Ovary (tissue), 9 donors: ENCODE results near the gene FAH. TPM values are rescaled to one million over a fixed set of nuclear protein-coding genes. Genes with fewer than 3 reads are reported as not detected.

ENCODE experiments used
- DNase-seq, 5 donors: peaks; one replicate each; pipeline ENCODE4 v3.0.0-alpha.2; 2019 to 2020
- H3K27ac ChIP-seq, 2 donors: fragments of 200-600 bp; one replicate each; pipeline versions ENCODE4 v1.5.1 to v1.8.0; 2019 to 2022
- H3K27me3 ChIP-seq: fragments of 200-600 bp; one replicate; pipeline ENCODE4 v1.8.0; 2022
- H3K36me3 ChIP-seq: fragments of 200-600 bp; sonication (generic); one replicate; pipeline ENCODE4 v1.5.1; 2019
- H3K4me1 ChIP-seq: one replicate; pipeline ENCODE4 v1.8.1; 2013; ENCODE audit warnings: mild to moderate bottlenecking, moderate library complexity; ENCODE audit not compliant: insufficient read depth
- H3K4me3 ChIP-seq: fragments of 200-600 bp; sonication (generic); one replicate; pipeline ENCODE4 v1.5.1; 2017
- H3K9me3 ChIP-seq, 2 donors: fragments of 200-600 bp in 1 of 2; sonication (generic) in 1 of 2; one replicate each; pipeline versions ENCODE4 v1.5.1 to v1.8.1; 2013 to 2019; ENCODE audit warnings: mild to moderate bottlenecking in 1 of 2, moderate library complexity in 1 of 2
- CTCF ChIP-seq, 3 donors: fragments of 450-650 bp in 2 of 3; fragments of 200-600 bp in 1 of 3; IDR thresholded peaks; one replicate each; pipeline versions ENCODE4 v1.5.1 to v1.8.0; 2016 to 2022; ENCODE audit warnings: antibody characterized with exemption in 3 of 3, mild to moderate bottlenecking in 1 of 3
- EP300 ChIP-seq: sonication (generic); formaldehyde crosslinking; IDR thresholded peaks from one replicate; pipeline ENCODE4 v1.6.1; 2017; ENCODE audit warnings: antibody characterized with exemption
- POLR2A ChIP-seq: fragments of 450-650 bp; IDR thresholded peaks from one replicate; pipeline ENCODE4 v1.6.1; 2017; ENCODE audit warnings: antibody characterized with exemption, mild to moderate bottlenecking, moderate library complexity
- WGBS, 3 donors: extraction: QIAGEN DNeasy Blood & Tissue Kit in 1 of 3; methylation state at CpG; one replicate each; pipeline versions ENCODE4 v1.1.5 to v1.1.7; 2013 to 2017; 5-methylcytosine and 5-hydroxymethylcytosine counted together
- intact Hi-C, 4 donors: fragments of 100-400 bp; cut with DNase I; formaldehyde crosslinking; loops; one replicate each; pipeline versions ENCODE4 v1.11.0 to v1.15.1; 2022 to 2023
- polyA plus RNA-seq, 2 donors: library from polyadenylated mRNA; stranded (reverse); fragments of 200-250 nt in 1 of 2; fragments of 350-450 nt in 1 of 2; fragmentation: Illumina TruSeq in 1 of 2; extraction: RNeasy Lipid Tissue Mini Kit (QIAGEN cat#74804) in 1 of 2; gene quantifications; one replicate each; pipeline ENCODE4 v1.2.3, GENCODE V29; 2013 to 2014
- total RNA-seq, 7 donors: library from RNA; depleted of rRNA in 2 of 7; stranded (reverse); fragments of >200 nt in 2 of 7; fragmentation: NEBNext Ultra II Directional in 3 of 7; extraction: Animal tissue kit (Norgen Biotek cat#: 25700) in 3 of 7; gene quantifications; one replicate each; pipeline versions ENCODE4 v1.1.0 to v1.2.4, GENCODE V29; 2016 to 2023
- donor health status: DM: no; HTN: no; CAD: no; lungs with moderate emphysema.
- donor health status: DM: no; HTN: no; CAD: no.
- donor health status: Bipolar disorder and iron deficiency.
- donor health status: DM: yes; HTN: yes; CAD: no.
- donor health status: DM: no; HTN: no; CAD: no.
- donor health status: DM: yes; HTN: yes; CAD: no.

The FAH gene
- total and polyA plus RNA-seq, 9 donors = 19.0 to 47.2 (median 30.8) TPM

GRCh38 chr15:80219955-80220354 lies 67.2 kb downstream of the FAH start:
- no peak for TF ChIP-seq EP300
- no peak for TF ChIP-seq CTCF (IDR thresholded peaks at IDR 0.05)
- no peak for TF ChIP-seq POLR2A
- intact Hi-C loops = loop anchor here in 1 of 4 donors (2.0 kb wide), 1 partner anchor 21 kb away; no protein-coding TSS in a partner anchor
- 82 to 90% (median 87%) methylated on average over 2 of the region's 2 CpGs for WGBS, 3 donors

GRCh38 chr15:80228959-80229610 lies 76.3 kb downstream of the FAH start:
- H3K4me1 ChIP-seq = no peaks in the 10 kb centered on the region
- WGBS, 3 donors = 86 to 91% (median 86%) methylated on average over 7 of the region's 7 CpGs
- no peaks in the 10 kb centered on the region for H3K36me3 ChIP-seq
- H3K4me3 ChIP-seq = no peak overlapping the region
- H3K27me3 ChIP-seq = no peaks in the 10 kb centered on the region
- intact Hi-C loops = no loop called here
- H3K9me3 ChIP-seq = no peaks in the 10 kb centered on the region
- no peak overlapping the region for H3K27ac ChIP-seq
- TF ChIP-seq CTCF (IDR thresholded peaks at IDR 0.05) (no peak), POLR2A (no peak), EP300 (no peak)
- DNase-seq = no peak

More at GRCh38 chr15:80219955-80220354, 67.2 kb downstream of the FAH start:
- Histone ChIP-seq H3K27ac (no peak overlapping the region), H3K9me3 (no peaks in the 10 kb centered on the region), H3K36me3 (no peaks in the 10 kb centered on the region), H3K4me1 (no peaks in the 10 kb centered on the region), H3K27me3 (no peaks in the 10 kb centered on the region), H3K4me3 (no peak overlapping the region)
- no peak for DNase-seq

GRCh38 chr15:80231371-80231770 lies 78.6 kb downstream of the FAH start:
- Histone ChIP-seq H3K9me3 (no peaks in the 10 kb centered on the region), H3K4me3 (no peak overlapping the region), H3K36me3 (no peaks in the 10 kb centered on the region), H3K27ac (no peak overlapping the region), H3K4me1 (no peaks in the 10 kb centered on the region), H3K27me3 (no peaks in the 10 kb centered on the region)
- TF ChIP-seq EP300 = no peak
- no peak for TF ChIP-seq CTCF (IDR thresholded peaks at IDR 0.05)
- TF ChIP-seq POLR2A = no peak
- WGBS, 3 donors = 26 to 44% (median 33%) methylated on average over 2 of the region's 2 CpGs
- intact Hi-C loops = no loop called here
- no peak for DNase-seq

GRCh38 chr15:80233581-80233980 lies 80.8 kb downstream of the FAH start:
- Histone ChIP-seq H3K4me1 (no peaks in the 10 kb centered on the region), H3K4me3 (no peak overlapping the region), H3K27ac (no peak overlapping the region), H3K36me3 (no peaks in the 10 kb centered on the region), H3K9me3 (no peaks in the 10 kb centered on the region), H3K27me3 (no peaks in the 10 kb centered on the region)
- DNase-seq = no peak
- no peak for TF ChIP-seq POLR2A
- no peak for TF ChIP-seq EP300
- no peak for TF ChIP-seq CTCF (IDR thresholded peaks at IDR 0.05)
- intact Hi-C loops = no loop called here
- 44 to 65% (median 54%) methylated on average over 9 of the region's 9 CpGs for WGBS, 3 donors
